H1 (cell line): ENCODE measurements around the gene GADL1. TPM values are rescaled to one million over a fixed set of nuclear protein-coding genes. Genes with fewer than 3 reads are reported as not detected.

Source experiments
- ATF2 ChIP-seq: IDR thresholded peaks from 2 replicates; pipeline ENCODE4 v1.6.1; 2012; ENCODE audit warnings: low read length, inconsistent platforms
- BCL11A ChIP-seq, 2 experiments: IDR thresholded peaks; one replicate each; pipeline ENCODE4 v1.6.1; 2011; ENCODE audit warnings: low read depth in 2 of 2, low read length in 2 of 2, mild to moderate bottlenecking in 2 of 2
- JUND ChIP-seq: IDR thresholded peaks from 2 replicates; pipeline ENCODE4 v1.6.1; 2011; ENCODE audit warnings: mild to moderate bottlenecking, improper control_type of control experiment, low read length
- RBBP5 ChIP-seq: IDR thresholded peaks from 2 replicates; pipeline ENCODE4 v1.7.1; 2012; ENCODE audit warnings: low read depth, mild to moderate bottlenecking, inconsistent platforms, low read length, moderate library complexity, borderline replicate concordance
- polyA plus RNA-seq, 7 experiments: library from polyadenylated mRNA; depleted of rRNA in 3 of 7; stranded (reverse) in 5 of 7; unstranded in 2 of 7; fragments of >200 nt in 5 of 7; fragments of 200-250 nt in 2 of 7; gene quantifications; 1 replicate in 5 of 7; 2 replicates in 1 of 7; 4 replicates in 1 of 7; pipeline versions ENCODE4 v1.2.1 to v1.2.3, GENCODE V29; 2011 to 2013; ENCODE audit warnings: missing spikeins in 2 of 7, mixed read lengths in 2 of 7
- total RNA-seq: library from RNA; stranded (reverse); fragmentation: NEBNext Ultra II Directional; extraction: Animal tissue kit (Norgen Biotek cat#: 25700); gene quantifications from 2 replicates; pipeline ENCODE4 v1.2.1, GENCODE V29; 2021

The GADL1 gene
- total and polyA plus RNA-seq, 2 of the 8 experiments (the other 6 are each of a cell fraction or from before 2014, with no cell fraction given), result 0.03 to 0.30 TPM

GRCh38 chr3:30721314-30721634 is 173.2 kb downstream of the GADL1 start (continued):
- TF ChIP-seq ATF2 (no peak), JUND (no peak), BCL11A (IDR thresholded peaks at IDR 0.05; ENCODE audit: low read depth in 2 of 2, low read length in 2 of 2) (no peak), RBBP5 (no peak)
